Measurements from ENCODE around the gene GGT5. TPM values are rescaled to one million over a fixed set of nuclear protein-coding genes. Genes with fewer than 3 reads are reported as not detected.
"Not testable (repeated sequence)": the region's sequence is repeated elsewhere in the genome, so short reads cannot be mapped to it uniquely, and the experiment has no call there.

GGT5 gene
- total RNA-seq, 2 experiments from 2014 or later: not detected

GRCh38 chr22:24186892-24187670 lies 57.8 kb downstream of the GGT5 start:
- Mint-ChIP-seq H3K4me1 (peaks cover 3% of the 10 kb centered on the region), H3K36me3 (ENCODE audit: low read depth) (no peaks in the 10 kb centered on the region), H3K9me3 (no peaks in the 10 kb centered on the region), H3K4me3 (no peak overlapping the region), H3K27ac (no peak overlapping the region), H3K27me3 (no peaks in the 10 kb centered on the region)
- ChIA-PET POLR2A (no interaction called here), CTCF (no interaction called here)
- no peak for DNase-seq

- ChIA-PET POLR2A (no interaction called here), CTCF (no interaction called here)
- Mint-ChIP-seq H3K9me3 (no peaks in the 10 kb centered on the region), H3K36me3 (ENCODE audit: low read depth) (no peaks in the 10 kb centered on the region), H3K27ac (no peak overlapping the region), H3K27me3 (no peaks in the 10 kb centered on the region), H3K4me1 (peaks cover 3% of the 10 kb centered on the region), H3K4me3 (no peak overlapping the region)
- DNase-seq: no peak
These were observed 58.5 kb downstream of the GGT5 start for GRCh38 chr22:24186352-24186740.

DNA sequence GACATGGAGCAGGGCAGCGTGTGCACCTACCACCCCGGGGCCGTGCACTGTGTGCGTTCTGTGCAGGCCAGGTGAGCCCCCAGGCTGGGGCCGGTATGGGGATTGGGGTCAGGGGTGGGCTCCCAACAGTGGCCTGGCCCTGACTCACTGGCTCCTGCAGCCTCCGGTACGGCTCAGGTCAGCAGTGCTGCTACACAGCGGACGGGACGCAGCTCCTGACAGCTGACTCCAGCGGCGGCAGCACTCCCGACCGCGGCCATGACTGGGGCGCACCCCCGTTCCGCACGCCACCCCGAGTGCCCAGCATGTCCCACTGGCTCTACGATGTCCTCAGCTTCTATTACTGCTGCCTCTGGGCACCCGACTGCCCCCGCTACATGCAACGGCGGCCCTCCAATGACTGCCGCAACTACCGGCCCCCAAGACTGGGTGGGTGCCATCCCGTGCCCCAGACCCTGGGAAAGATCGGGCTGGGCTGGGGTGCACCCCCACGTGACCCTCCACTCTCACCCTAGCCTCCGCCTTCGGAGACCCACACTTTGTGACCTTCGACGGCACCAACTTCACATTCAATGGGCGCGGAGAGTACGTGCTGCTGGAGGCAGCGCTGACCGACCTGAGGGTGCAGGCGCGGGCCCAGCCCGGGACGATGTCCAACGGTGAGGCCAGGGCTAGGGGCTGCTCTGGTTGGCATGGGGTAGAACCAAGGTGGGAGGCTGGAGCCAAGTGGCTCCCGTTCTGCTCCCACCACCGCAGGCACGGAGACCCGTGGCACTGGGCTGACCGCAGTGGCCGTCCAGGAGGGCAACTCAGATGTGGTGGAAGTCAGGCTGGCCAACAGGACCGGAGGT lies 59.2 kb downstream of the GGT5 start:
- Mint-ChIP-seq H3K36me3 (ENCODE audit: low read depth) (no peaks in the 10 kb centered on the region), H3K27ac (no peak overlapping the region), H3K27me3 (no peaks in the 10 kb centered on the region), H3K4me3 (no peak overlapping the region), H3K4me1 (peaks cover 3% of the 10 kb centered on the region), H3K9me3 (no peaks in the 10 kb centered on the region)
- ChIA-PET CTCF (no interaction called here), POLR2A (no interaction called here)
- no peak for DNase-seq

DNA sequence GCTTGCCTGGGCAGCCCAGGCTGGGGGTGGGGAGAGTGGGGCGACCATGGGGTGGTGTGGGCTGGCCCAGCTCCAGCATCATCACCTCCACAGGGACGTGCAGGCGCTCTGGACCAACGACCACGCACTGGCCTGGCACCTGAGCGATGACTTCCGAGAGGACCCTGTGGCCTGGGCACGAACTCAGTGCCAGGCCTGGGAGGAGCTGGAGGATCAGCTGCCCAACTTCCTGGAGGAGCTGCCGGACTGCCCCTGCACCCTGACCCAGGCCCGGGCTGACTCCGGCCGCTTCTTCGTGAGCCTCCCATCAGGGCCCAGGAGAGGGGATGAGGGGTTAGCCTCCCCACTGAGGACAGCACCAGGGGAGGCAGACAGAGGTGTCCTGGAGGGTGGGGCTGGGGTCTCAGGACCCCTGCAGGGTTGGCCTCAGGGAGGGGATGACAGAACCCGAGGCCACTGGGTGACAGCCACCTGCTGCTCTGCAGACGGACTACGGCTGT lies 59.8 kb downstream of the GGT5 start:
- H3K9me3 Mint-ChIP-seq: no peaks in the 10 kb centered on the region
- ChIA-PET CTCF (no interaction called here), POLR2A (no interaction called here)
- no peaks in the 10 kb centered on the region for H3K36me3 Mint-ChIP-seq (ENCODE audit: low read depth)
- H3K4me1 Mint-ChIP-seq: peaks cover 3% of the 10 kb centered on the region
- no peak overlapping the region for H3K4me3 Mint-ChIP-seq
- no peak overlapping the region for H3K27ac Mint-ChIP-seq
- DNase-seq: no peak
- H3K27me3 Mint-ChIP-seq: no peaks in the 10 kb centered on the region

DNA sequence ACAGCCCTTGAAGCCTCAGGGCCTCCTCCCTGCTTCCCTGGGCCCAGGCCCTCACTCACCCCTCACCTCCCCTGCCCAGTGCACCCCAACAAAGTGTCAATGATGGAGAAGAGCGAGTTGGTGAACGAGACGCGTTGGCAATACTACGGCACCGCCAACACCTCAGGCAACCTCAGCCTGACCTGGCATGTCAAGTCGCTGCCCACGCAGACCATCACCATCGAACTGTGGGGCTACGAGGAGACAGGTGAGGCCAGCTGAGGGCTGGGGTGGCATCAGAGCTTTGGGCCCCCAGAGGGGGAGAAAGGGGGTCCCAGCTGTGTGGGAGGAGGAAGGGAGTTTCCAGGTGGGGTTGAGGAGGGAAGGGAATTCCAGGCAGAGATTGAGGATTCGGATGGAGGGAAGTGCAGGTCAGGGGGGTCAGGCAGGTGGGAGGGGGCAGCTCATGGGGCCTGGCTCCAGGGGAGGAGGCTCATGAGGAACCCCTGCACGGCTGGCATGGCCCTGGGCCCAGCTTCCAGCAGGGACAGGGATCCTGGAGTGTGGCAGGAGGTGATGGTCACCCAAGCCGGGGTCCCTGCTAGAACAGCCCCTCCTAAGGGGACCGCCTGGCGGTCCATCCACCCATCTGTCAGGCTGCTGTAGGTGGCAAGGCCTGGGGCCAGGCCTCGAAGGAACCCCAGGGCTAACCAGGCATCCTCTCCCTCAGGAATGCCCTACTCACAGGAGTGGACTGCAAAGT lies 60.7 kb downstream of the GGT5 start:
- no peak for DNase-seq
- POLR2A ChIA-PET: no interaction called here
- no peak overlapping the region for H3K27ac Mint-ChIP-seq

GRCh38 chr22:24183321-24184031 lies 61.4 kb downstream of the GGT5 start:
- no peaks in the 10 kb centered on the region for H3K36me3 Mint-ChIP-seq (ENCODE audit: low read depth)
- no peaks in the 10 kb centered on the region for H3K27me3 Mint-ChIP-seq
- no peak overlapping the region for H3K27ac Mint-ChIP-seq
- H3K4me1 Mint-ChIP-seq: no peaks in the 10 kb centered on the region
- no peak for DNase-seq
- H3K9me3 Mint-ChIP-seq: no peaks in the 10 kb centered on the region
- no peak overlapping the region for H3K4me3 Mint-ChIP-seq
- CTCF ChIA-PET: no interaction called here
- POLR2A ChIA-PET: no interaction called here

More for the DNA sequence above, 60.7 kb downstream of the GGT5 start:
- H3K4me3 Mint-ChIP-seq: no peak overlapping the region
- CTCF ChIA-PET: no interaction called here
- no peaks in the 10 kb centered on the region for H3K27me3 Mint-ChIP-seq
- no peaks in the 10 kb centered on the region for H3K9me3 Mint-ChIP-seq
- H3K36me3 Mint-ChIP-seq (ENCODE audit: low read depth): no peaks in the 10 kb centered on the region
- no peaks in the 10 kb centered on the region for H3K4me1 Mint-ChIP-seq

DNA sequence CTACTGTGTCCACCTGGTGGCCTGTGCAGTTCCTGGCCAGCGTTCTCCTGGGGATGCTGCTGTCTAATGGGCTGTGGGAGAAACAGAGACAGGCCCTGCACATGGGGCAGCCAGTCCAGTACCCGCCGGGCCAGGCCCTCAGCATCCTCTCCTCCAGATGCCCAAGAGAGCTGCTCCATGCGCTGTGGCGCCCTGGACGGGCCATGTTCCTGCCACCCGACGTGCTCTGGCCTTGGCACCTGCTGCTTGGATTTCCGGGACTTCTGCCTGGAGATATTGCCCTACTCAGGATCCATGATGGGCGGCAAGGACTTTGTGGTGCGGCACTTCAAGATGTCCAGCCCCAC lies 62.0 kb downstream of the GGT5 start:
- H3K4me3 Mint-ChIP-seq; H3K36me3 Mint-ChIP-seq (ENCODE audit: low read depth); H3K9me3 Mint-ChIP-seq; H3K4me1 Mint-ChIP-seq; DNase-seq; H3K27ac Mint-ChIP-seq; POLR2A ChIA-PET; H3K27me3 Mint-ChIP-seq: not testable (repeated sequence)
- CTCF ChIA-PET: interaction anchor here (1.1 kb wide), 1 partner anchor 27 kb away, joined by 3 read pairs; no protein-coding TSS in a partner anchor

GRCh38 chr22:24181996-24182899 lies 62.6 kb downstream of the GGT5 start:
- DNase-seq: no peak
- H3K4me1 Mint-ChIP-seq: no peaks in the 10 kb centered on the region
- H3K9me3 Mint-ChIP-seq: no peaks in the 10 kb centered on the region
- POLR2A ChIA-PET: no interaction called here
- H3K36me3 Mint-ChIP-seq (ENCODE audit: low read depth): no peaks in the 10 kb centered on the region
- no peaks in the 10 kb centered on the region for H3K27me3 Mint-ChIP-seq
- H3K4me3 Mint-ChIP-seq: no peak overlapping the region
- no peak overlapping the region for H3K27ac Mint-ChIP-seq
- CTCF ChIA-PET: interaction anchor here (1.1 to 1.5 kb wide), 2 partner anchors 27 to 119 kb away, joined by 3 read pairs; no protein-coding TSS in a partner anchor

- Mint-ChIP-seq H3K4me3 (no peak within 1 kb of the TSS), H3K9me3 (no peaks in the 10 kb centered on the region), H3K27ac (no peak within 1 kb of the TSS), H3K4me1 (no peaks in the 10 kb centered on the region), H3K36me3 (ENCODE audit: low read depth) (no peaks in the 10 kb centered on the region), H3K27me3 (no peaks in the 10 kb centered on the region)
- POLR2A ChIA-PET: interaction anchor here (0.6 kb wide), 1 partner anchor 8 kb away, joined by 3 read pairs; no protein-coding TSS in a partner anchor
- CTCF ChIA-PET: interaction anchor here (0.5 to 1.5 kb wide), 2 partner anchors 119 to 132 kb away, joined by 3 read pairs; no protein-coding TSS in a partner anchor
- no peak for DNase-seq
These were observed 63.5 kb downstream of the GGT5 start, which contains the start of gene SUSD2 for GRCh38 chr22:24181088-24181995. Gene SUSD2, plus strand, starts transcription at chr22:24181487. Its CDS starts 33 bp downstream, at chr22:24181520.

- H3K27me3 Mint-ChIP-seq: no peaks in the 10 kb centered on the region
- H3K4me3 Mint-ChIP-seq: no peak overlapping the region
- CTCF ChIA-PET: interaction anchor here (0.5 to 6.7 kb wide), 4 partner anchors 12 to 133 kb away, joined by 3 to 51 read pairs (median 4); no protein-coding TSS in a partner anchor
- no peaks in the 10 kb centered on the region for H3K4me1 Mint-ChIP-seq
- POLR2A ChIA-PET: interaction anchor here (0.6 kb wide), 1 partner anchor 9 kb away, joined by 3 read pairs; no protein-coding TSS in a partner anchor
- peaks cover 3% of the 10 kb centered on the region for H3K36me3 Mint-ChIP-seq (ENCODE audit: low read depth)
- H3K27ac Mint-ChIP-seq: no peak overlapping the region
- H3K9me3 Mint-ChIP-seq: no peaks in the 10 kb centered on the region
- no peak for DNase-seq
These were observed 64.4 kb downstream of the GGT5 start for GRCh38 chr22:24180316-24181087.

Measured in activated CD4-positive, alpha-beta memory T cell treated with anti-CD3 and anti-CD28 coated beads, Interleukin-2, amount 10 ng/mL, durations not matched to agents 7 days and 5 days (primary cell).